NOMO-1 (cell line): ENCODE results near the gene MCTP1.

ENCODE experiments used
- DNase-seq, 2 experiments: peaks; one replicate each; lab custom pipeline; 2025; ENCODE audit not compliant: unreplicated experiment in 2 of 2; lab: John Stamatoyannopoulos, UW

The MCTP1 gene

GRCh38 chr5:94745786-94746730 is 538.8 kb downstream of the MCTP1 start:
- no peak for DNase-seq

GRCh38 chr5:94744906-94745305 is 540.0 kb downstream of the MCTP1 start:
- DNase-seq: no peak

- DNase-seq: no peak
Observed at GRCh38 chr5:94742852-94743251, 542.0 kb downstream of the MCTP1 start.

- no peak for DNase-seq
Observed at GRCh38 chr5:94740286-94740685, 544.6 kb downstream of the MCTP1 start.

GRCh38 chr5:94736498-94736897 is 548.4 kb downstream of the MCTP1 start:
- no peak for DNase-seq

GRCh38 chr5:94731471-94731870 is 553.4 kb downstream of the MCTP1 start:
- DNase-seq: no peak

- no peak for DNase-seq
Observed at GRCh38 chr5:94725142-94725541, 559.8 kb downstream of the MCTP1 start.

GRCh38 chr5:94715768-94716167 is 569.1 kb downstream of the MCTP1 start:
- DNase-seq: no peak

GRCh38 chr5:94711785-94712184 is 573.1 kb downstream of the MCTP1 start:
- no peak for DNase-seq

- no peak for DNase-seq
Observed at GRCh38 chr5:94709277-94709676, 575.6 kb downstream of the MCTP1 start.

GRCh38 chr5:94707359-94707758 is 577.5 kb downstream of the MCTP1 start:
- no peak for DNase-seq

GRCh38 chr5:94705427-94705826 is 579.5 kb downstream of the MCTP1 start:
- DNase-seq: no peak

GRCh38 chr5:94702729-94703128 is 582.2 kb downstream of the MCTP1 start:
- no peak for DNase-seq

GRCh38 chr5:94700592-94700991 is 584.3 kb downstream of the MCTP1 start:
- DNase-seq: no peak

- DNase-seq: no peak
Observed at GRCh38 chr5:94699562-94699961, 585.3 kb downstream of the MCTP1 start.

GRCh38 chr5:94698197-94698596 is 586.7 kb downstream of the MCTP1 start:
- DNase-seq: no peak

GRCh38 chr5:94694671-94695070 is 590.2 kb downstream of the MCTP1 start:
- no peak for DNase-seq

- no peak for DNase-seq
Observed at GRCh38 chr5:94693845-94694370, 591.0 kb downstream of the MCTP1 start.

- DNase-seq: peak; percentile 6 to 25
Observed at GRCh38 chr5:94693043-94693822, 591.7 kb downstream of the MCTP1 start.

- DNase-seq: no peak
Observed at GRCh38 chr5:94692581-94692980, 592.3 kb downstream of the MCTP1 start.

GRCh38 chr5:94691949-94692348 is 592.9 kb downstream of the MCTP1 start:
- DNase-seq: no peak

GRCh38 chr5:94691291-94691690 is 593.6 kb downstream of the MCTP1 start:
- DNase-seq: no peak
